Neural cell (in vitro differentiated cells): ENCODE data around the gene WWTR1.

Experiments used
- EP300 ChIP-seq: fragments of 450-650 bp; conservative IDR thresholded peaks from 2 replicates; pipeline ENCODE4 v1.6.1; 2014; ENCODE audit warnings: antibody characterized with exemption, mild to moderate bottlenecking, moderate library complexity; ENCODE audit not compliant: poor library complexity, severe bottlenecking
- EZH2 ChIP-seq: fragments of 200-600, 300-800 bp; shearing (Covaris generic), sonication (generic); IDR thresholded peaks from 2 replicates; pipeline ENCODE4 v1.6.1; 2014; ENCODE audit warnings: antibody characterized with exemption, low read length, borderline replicate concordance, mild to moderate bottlenecking; ENCODE audit not compliant: insufficient read depth, poor library complexity, severe bottlenecking
- TF ChIP-seq, protein P1 (sequence below): fragments of 450-650 bp; IDR thresholded peaks from 2 replicates; pipeline ENCODE4 v1.5.1; 2014; ENCODE audit warnings: antibody characterized with exemption, mild to moderate bottlenecking, moderate library complexity; ENCODE audit not compliant: poor library complexity, severe bottlenecking

DNA sequence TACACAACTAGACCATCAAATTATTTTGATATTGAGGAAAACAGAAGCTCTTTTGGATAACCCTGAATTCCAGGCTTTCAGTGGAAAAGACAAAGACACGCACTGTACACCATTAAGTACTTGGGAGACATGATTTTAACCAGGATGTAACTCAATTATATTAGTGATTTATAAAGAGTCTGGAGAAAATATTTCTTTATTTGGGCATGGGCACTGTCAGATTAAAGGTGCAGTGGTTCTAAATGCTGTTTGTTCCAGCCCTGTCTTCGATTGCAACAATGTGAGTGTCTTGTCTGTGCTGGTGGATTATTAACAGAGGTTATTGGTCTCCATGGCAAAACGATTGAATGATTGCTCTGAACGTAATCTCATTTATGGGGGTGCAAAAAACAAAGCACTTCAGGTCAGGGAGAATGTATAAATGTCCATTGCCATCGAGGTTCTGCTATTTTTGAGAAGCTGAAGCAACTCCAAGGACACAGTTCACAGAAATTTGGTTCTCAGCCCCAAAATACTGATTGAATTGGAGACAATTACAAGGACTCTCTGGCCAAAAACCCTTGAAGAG, 183.5 kb downstream of the WWTR1 start, which contains the start of gene TM4SF4:
- TF ChIP-seq EP300 (no peak), EZH2 (no peak)
- TF ChIP-seq, protein P1, sequence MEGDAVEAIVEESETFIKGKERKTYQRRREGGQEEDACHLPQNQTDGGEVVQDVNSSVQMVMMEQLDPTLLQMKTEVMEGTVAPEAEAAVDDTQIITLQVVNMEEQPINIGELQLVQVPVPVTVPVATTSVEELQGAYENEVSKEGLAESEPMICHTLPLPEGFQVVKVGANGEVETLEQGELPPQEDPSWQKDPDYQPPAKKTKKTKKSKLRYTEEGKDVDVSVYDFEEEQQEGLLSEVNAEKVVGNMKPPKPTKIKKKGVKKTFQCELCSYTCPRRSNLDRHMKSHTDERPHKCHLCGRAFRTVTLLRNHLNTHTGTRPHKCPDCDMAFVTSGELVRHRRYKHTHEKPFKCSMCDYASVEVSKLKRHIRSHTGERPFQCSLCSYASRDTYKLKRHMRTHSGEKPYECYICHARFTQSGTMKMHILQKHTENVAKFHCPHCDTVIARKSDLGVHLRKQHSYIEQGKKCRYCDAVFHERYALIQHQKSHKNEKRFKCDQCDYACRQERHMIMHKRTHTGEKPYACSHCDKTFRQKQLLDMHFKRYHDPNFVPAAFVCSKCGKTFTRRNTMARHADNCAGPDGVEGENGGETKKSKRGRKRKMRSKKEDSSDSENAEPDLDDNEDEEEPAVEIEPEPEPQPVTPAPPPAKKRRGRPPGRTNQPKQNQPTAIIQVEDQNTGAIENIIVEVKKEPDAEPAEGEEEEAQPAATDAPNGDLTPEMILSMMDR, result no peak
